HS-27A (cell line): ENCODE results near the gene PPIF.
"Not testable (repeated sequence)": the region's sequence is repeated elsewhere in the genome, so short reads cannot be mapped to it uniquely, and the experiment has no call there.

Source experiments
- DNase-seq: peaks from one replicate; pipeline ENCODE4 v3.0.0-alpha.2; 2012; ENCODE audit warnings: low read depth, missing footprints

PPIF gene

DNA sequence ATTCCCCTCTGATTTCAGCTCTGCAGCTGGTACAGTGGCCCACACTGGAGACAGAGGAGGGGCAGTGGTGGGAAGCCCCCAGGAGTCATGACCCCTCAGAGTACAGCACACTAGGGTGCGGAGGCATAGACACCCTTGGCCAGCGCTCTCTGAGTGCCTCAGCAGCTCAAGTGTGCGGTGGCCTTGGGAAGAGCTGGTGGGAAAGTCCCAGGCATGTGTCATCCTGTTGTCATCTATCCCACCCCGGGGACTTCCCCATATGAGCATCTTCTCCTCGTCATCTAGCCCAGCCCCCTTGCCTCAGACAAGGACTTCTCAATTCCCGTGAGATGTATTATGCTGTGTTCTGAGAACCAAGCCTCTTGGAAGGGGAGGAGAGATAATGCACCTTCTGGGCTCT lies 15.6 kb upstream of the PPIF start:
- DNase-seq, result no peak

DNA sequence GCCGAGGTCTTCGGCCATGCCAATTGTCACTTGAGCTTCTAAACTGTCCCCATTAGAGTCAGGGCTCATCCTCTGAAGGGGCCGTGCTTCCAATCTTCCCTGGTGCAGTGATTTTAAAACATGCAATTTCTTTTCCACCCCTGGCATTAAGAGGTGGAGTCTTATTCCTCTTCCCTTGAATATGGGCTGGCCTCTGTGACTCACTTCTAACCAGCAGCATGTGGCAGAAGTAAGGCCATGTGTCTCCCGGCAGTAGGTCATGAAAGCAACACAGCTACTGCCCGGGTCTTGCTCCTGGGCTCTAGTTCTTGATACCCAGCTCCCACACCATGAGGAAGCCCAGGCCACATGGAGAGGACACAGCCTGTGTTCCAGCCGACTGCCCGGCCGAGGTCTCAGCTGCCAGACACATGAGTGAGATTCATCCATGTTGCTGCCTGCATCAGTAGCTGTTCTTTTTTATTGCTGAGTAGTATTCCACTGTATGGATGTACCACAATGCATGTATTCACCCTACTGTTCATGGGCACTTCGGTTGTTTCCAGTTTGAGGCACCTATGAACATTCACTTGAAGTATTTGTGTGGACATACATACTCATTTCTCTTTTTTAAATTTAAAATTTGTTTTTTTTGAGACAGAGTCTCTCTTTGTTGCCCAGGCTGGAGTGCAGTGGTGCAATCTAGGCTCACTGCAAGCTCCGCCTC lies 14.5 kb upstream of the PPIF start:
- DNase-seq, result not testable (repeated sequence)

DNA sequence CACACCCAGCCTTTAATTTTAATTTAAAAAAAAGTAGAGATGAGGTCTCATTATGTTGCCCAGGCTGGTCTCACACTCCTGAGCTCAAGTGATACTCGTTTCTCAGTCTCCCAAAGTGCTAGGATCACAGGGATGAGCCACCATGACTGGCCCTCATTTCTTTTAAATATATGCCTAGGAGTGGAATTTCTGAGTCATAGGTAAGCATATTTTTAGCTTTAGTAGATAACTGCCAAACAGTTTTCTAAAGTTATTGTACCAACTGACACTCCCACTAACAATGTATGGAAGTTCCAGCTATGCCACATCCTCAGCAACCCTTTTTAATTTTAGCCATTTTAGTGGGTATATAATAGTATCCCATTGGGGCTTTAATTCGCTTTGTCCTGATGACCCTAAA lies 13.8 kb upstream of the PPIF start:
- no peak for DNase-seq

DNA sequence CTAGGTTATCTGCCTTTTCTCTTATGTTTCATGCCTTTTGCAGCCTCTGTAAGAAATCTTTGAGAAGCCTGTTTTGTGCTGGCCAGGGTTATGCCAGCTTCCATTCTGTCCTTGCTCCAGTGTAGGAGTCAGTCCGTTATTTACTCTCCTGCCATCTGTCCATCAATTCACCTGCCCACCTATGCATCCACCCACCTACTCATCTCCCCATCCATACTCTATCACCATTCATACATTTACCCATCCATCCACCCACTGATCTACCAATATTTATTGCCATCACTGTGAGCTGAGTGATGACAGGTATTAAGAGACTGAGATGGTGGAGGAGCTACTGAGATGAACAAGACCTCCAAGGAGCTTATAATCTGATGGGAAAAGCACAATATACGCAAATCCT lies 12.7 kb upstream of the PPIF start:
- no peak for DNase-seq

DNA sequence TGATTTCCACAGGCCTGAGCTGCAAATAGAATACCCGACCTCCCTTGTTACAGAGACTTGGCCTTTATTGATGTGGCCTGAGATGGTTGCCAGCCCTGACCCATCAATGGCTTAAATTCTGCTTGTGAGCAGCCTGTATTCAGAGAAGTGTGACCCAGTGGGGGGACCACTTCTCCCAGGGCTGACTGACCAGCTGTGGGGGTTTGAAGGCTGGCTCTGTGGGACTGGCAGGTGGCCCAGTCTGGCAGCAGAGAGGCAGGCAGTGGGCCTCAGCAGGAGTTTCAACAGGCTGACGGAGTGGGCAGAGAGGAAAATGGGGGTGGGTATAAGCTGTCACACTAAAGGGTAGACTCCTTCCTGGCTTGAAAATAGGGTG lies 12.2 kb upstream of the PPIF start:
- DNase-seq, result no peak

DNA sequence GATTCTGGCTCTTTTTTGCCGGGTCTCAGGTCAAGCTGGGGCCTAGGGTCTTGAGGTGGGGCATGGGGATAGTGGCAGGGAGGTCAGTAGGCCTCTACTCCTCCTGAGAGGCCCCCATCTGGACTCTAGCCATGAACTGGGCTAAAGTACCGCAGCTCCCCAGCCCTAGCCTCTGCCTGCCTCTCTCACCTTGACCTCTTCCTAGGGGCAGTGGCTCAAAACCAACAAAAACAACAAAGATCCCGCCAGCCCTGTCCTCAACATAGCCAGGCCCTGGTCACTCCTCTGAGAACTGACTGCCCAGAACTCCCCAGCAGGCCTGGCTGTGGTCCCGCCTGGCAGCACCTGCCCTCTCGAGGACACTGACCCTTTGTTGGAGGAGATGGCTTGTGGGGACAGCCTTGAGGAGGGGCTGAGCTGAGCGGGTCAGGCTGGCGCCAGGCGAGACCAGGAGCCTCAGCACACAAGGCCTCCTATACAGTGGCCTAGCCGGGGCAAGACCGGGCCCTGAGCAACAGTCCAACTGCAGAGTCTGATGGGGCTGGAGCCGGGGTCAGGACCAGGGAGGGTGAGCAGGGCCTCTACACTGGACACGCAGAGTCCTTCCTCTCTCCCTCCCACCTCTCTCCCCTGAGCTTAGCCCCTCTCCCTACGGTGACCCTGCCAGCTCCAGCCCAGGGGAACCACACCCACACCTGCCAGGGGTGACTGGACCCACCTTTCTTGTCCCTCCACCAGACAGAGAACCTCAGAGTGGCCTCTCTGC lies 11.6 kb upstream of the PPIF start:
- no peak for DNase-seq

DNA sequence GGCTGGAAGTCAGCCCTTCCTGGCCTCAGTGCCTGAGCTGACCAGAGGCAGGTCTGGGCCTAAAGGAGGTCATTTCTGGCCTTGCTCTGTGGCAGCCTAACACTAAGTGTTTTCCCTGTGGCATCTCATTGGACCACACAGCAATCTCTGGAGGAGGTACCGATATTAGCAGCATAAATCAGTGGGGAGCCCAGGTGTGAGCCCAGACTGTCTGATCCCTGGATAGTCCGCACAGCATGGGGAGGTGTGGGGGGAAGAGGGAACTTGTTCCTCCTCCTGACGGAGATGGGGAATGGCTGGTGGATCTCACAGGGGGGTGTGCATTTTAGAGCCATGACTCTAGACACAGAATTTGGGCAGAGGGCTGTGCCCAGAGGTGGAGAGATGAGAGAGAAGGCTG lies 11.0 kb upstream of the PPIF start:
- DNase-seq, result no peak

DNA sequence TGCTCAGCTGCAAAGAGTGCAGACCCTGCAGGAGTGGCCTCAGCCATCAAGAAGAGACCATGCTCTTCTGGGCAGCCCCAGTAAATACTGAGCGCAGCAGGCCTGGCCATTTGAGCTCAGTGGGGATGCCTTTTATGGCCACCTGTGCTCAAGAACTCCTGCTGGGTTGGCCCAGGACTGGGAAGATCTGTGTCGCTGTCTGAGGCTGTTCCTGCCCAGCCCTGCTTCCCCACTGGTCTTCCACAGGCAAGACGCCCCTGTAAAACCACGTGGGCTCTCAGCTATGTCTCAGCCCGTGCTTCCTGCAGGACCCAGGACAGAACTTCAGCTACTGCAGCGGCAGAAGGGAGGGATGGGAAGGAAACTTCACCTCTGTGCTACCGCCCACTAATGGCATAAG lies 10.5 kb upstream of the PPIF start:
- no peak for DNase-seq

DNA sequence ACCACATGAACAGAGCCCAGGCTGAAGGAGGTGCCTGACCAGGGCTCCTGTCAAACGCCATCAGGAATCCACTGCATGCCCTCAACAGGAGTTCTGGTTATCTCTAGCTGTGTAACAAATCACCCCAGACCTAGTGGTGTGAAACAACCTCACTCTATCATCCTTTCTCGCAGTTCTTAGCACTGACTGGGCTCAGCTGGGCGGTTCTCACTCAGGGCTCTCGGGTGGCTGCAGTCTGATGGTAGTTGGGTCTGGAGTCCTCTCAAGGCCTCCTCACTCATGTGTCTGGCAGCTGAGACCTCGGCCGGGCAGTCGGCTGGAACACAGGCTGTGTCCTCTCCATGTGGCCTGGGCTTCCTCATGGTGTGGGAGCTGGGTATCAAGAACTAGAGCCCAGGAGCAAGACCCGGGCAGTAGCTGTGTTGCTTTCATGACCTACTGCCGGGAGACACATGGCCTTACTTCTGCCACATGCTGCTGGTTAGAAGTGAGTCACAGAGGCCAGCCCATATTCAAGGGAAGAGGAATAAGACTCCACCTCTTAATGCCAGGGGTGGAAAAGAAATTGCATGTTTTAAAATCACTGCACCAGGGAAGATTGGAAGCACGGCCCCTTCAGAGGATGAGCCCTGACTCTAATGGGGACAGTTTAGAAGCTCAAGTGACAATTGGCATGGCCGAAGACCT lies 9.3 kb upstream of the PPIF start:
- DNase-seq, result not testable (repeated sequence)

DNA sequence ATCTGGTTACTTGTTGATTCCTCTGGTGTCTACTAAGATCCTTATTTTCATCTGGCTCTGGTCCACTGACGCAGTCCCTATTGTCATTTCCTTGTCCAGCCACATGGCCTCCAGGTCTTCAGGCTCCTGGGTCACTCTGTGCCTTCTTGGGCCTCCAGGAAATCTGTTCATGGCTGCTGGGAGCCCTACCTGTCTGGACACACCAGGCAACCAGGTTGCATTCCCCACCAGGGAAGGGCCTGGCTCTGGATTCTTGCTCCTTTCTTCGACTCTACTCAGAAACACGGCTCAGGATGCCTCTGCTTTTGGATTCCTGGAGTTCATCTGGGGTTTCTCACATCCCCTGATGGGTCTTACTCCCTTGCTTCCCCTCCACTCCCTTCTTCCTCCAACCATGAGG lies 8.0 kb upstream of the PPIF start:
- no peak for DNase-seq

DNA sequence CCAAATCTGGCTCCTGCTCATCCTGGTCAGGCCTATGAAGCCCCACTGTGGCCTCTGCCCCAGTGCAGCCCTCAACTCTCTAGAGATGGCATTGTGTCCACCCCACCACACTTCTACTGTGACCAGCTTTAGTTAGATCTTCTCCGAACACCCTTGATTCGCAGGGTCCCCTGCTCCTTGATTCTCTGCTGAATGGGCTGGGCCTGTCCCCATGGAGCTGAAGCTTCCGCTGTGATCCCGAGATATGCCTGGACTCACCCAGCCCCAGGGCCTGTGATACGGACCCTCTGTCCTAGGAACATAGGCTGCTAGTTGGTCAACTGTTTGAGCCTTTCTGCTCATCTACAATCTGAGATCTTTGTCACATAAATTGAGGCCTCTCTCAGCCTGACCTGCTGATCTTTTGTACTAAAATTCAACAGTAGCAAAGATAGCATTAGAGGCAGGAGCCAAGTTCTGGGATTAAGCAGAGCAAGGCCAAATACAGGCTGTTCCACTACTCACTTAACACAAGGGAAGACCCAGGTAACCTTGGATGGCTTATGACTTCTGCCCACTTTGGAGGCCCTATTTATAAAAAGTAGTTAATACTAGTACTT lies 6.5 kb upstream of the PPIF start:
- no peak for DNase-seq

DNA sequence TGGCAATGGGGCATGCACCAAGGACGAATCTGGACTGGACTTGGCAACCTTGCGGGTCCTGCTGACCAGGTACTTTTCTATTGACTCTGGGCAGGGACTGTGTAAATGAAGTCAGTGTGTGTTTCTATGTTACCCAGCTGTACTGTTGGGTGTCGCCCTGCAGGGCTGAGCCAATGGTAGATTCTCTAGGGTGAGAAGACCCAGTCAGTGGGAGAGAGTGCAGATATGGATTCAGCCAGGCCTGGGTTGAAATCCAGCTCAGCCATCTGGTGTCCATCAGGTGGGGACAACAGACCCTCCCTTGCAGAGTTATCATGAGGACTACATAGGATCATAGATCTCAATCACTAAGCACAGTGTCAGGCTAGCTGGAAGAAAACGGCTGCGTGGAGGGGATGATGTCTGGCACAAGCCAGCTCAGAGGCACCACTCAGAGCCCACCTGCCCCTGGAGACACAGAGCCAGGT lies 4.9 kb upstream of the PPIF start:
- no peak for DNase-seq

DNA sequence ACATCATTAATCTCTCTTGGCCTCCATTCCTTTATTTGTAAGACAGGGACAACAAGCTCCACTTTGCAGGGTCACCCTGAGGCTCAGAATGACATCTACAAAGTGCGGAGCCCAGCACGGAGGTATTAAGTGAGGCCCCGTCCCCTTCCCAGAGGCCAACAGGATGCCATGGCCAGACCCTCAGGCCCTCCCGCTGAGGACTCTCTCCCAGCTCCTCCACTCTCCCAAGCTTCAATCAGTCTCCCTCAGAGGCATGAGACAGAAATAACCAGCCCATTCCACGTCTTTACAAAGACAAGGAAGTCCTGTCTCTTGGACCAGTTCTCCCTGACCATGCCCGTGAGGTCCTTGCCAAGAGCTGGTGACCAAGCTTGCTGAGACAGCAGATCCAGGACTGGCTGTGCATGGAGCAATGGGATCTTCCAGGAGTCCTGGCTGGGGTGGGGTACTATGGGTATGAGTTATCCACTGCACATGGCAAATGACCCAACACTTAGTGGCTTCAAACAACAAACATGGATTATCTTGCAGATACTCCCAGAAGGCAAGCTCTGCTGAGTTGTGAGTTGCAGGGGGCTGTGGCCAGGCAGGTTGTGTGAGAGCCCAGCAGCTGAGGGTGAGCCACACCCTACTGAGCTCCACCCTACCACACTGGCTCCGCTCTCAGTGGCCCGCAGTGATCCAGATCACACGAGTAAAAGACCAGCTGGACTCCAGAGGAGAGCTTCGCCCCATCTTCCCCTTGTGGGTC lies 4.3 kb upstream of the PPIF start:
- DNase-seq, result no peak

DNA sequence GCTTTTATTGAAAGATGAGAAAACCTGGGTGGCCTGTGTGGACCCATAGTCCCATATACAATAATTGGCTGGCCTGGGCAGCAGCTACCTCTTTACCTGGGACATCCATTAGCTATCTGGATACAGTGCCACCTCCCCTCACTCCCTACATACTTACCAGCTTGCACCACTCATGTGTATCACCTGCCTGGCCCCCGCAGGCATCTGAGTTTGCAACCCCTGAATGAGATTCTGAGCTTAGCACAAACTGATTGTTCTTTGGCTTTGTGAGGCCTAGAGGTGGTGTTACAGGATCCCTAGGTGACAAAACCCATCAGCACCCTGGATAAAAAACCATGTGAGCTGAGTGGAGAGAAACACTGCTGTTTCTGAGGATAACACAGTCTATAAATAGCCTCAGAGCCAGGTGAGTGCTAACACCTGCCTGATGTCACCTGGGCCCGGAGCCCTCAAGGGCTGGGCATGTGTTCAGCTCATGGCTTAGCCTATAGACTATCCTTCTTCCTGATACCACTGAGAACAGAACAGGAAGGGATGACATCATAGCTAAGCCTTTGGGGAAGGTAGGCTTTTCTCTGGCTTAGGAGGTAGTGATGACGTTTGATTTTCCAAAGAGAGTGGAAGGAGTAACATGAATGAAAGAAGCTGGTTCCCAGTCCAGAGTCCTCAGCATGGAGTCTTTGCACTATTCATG lies 2.6 kb upstream of the PPIF start:
- DNase-seq, result no peak

DNA sequence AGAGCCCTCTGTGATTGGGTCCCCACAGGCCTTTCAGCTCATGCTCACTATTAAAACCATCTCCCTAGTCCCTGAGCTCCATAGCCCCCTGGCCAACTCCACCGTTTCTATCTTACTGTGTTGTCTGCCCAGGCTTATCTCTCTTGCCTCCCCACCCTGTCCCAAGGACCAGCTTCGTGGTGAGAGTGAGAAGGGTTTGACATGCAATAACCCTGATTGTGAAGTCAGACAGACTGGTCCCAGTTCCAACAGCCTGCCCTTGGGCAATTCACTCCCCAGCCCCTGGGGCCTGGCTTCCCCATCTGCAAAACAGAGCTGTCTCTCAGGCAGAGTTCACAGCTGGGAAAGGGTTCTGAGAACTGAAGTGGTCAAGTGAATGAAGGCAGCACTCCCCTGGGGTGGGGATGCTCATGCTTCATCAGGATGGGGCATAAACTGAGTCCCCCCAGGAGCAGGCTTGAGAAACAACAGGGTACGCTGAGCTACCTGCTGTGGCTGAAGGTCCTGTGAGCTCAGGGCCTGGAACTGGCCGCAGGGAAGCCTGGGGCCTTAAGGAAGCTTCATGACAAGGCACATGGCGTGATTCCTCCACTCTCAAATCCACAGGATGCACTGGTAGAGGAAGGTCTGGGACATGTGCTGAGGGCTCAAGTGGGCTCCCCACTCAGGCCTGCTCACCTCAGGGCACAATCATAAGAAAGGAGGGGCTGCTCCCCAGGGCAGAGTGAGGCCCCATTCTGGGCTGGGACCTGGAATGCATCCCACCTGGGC lies 1.8 kb upstream of the PPIF start:
- no peak for DNase-seq

DNA sequence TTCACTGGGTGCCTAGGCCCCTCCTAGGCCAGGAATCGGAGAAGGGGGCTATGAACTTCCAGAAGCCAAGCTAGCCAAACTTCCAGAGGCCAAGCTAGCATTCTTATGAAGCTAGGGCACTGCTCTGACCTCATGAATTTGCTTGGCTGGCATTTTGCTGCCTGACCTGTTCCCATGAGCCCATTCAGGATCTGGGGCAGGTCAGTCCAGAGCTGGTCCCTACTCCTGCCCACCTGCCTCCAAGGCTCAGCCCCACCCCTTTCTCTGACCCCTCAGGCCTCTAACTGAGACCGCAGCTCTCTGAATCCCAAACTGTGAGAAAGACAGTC lies 1.3 kb upstream of the PPIF start:
- no peak for DNase-seq

DNA sequence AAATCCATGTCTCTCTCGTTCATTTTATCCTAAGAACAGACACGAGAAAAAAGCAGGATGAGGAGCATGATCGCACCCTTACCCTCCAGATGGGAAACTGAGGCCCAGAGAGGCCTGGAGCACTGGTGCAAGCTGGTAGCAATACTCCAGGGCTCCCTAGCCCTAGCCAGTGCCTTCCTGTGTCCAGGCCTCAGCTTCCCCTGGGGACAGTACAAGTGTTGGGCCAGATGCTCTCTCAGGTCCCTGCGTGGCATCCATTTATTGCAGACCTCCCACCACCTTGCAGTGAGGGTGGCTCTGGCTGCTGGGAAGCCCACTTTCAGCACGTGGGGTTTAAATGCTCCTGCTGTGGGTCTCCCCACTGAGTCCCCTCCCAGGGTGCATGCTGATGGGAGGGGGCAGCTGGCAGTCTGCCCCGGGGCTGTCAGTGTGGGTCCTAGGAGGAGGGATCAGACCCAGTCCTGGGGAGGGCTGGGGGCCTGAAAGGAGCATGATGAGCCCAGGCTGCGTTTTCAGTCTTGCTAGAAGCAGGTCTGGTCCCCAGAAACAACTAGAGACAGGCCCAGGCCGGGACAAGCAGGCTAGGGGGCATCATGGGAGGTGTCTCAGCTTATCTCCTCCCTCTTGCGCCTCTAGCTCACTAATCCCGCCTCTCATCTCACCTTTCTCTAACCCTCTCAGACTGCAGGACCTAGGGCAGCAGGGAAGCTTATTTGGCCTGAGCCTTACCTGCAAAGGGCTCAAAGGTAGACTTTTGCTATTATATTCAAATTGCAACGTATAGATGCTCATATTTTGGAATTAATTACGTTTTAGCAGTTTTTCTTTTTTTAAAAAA lies 662 bp upstream of the PPIF start:
- DNase-seq, result no peak

DNA sequence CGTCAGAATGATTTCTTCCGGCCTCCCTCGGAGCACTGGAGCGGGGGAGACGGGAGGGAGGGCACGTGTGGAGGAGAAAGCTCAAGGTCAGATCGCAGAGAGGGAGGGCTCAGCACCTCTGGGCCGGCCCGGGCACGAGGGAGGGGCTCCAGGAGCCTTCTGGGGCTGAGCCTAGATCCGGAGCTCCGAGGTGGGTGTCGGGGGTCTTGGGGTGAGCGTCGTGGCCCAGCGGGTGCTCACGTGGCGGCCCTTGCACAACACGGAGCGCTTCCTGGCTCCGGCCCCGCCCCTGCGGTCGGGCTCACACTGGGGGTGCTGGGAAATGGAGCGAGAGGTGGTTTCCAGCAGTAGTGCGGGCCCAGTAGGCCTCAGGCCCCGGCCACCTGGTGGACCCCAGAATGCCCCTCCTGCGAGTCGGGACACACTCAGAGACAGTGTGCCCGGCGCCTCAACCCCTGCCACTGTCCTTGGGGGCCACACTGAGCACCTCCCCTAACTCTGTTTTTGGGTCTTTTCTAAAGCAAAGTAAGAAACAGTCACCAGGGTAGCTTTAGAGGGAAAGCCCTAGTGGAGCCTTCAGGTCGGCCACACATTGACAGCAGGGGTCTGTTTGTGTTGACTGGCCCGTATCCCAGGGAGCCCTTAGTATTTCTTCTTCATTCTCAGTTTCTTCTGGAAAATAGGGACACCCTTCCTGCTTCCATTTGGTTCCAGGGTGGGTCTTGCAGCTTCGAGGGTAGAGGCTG lies 798 bp downstream of the PPIF start:
- no peak for DNase-seq

DNA sequence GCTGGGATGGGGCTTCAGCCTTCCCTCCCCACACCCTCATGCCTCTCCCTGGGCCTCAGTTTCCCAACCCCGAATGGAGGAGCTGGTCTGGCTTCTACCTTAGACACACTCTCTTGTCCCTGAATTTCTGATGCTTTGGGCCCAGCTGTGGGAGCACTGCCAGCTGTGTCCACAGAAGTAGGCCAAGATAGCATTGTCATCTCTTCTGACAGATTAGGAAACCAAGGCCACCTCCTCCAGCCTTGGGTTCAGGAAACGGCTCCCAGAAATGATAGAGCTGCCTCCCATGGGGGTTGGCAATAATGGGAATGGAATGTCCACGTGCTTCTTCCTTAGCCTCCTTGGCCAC lies 1.3 kb downstream of the PPIF start:
- no peak for DNase-seq
